DMS 273 treated with DMSO at 0.1 percent for 48 hours (cell line): ENCODE data around the gene CORO6.

Experiments used
- DNase-seq: peaks from one replicate; lab custom pipeline; 2025; lab: John Stamatoyannopoulos, UW

The CORO6 gene

GRCh38 chr17:29577001-29577370 is 45.7 kb downstream of the CORO6 start:
- DNase-seq, result no peak

GRCh38 chr17:29576214-29577000 is 46.3 kb downstream of the CORO6 start:
- no peak for DNase-seq

GRCh38 chr17:29575511-29576213 is 47.0 kb downstream of the CORO6 start:
- DNase-seq, result no peak

GRCh38 chr17:29574732-29575510 is 47.8 kb downstream of the CORO6 start:
- no peak for DNase-seq

GRCh38 chr17:29573871-29574731 is 48.6 kb downstream of the CORO6 start:
- no peak for DNase-seq

GRCh38 chr17:29573558-29573869 is 49.2 kb downstream of the CORO6 start:
- DNase-seq, result no peak

GRCh38 chr17:29572691-29573557 is 49.8 kb downstream of the CORO6 start:
- no peak for DNase-seq

GRCh38 chr17:29571883-29572681 is 50.6 kb downstream of the CORO6 start:
- DNase-seq, result no peak

- no peak for DNase-seq
These were observed 51.2 kb downstream of the CORO6 start for GRCh38 chr17:29571486-29571882.

GRCh38 chr17:29570521-29570920 is 52.2 kb downstream of the CORO6 start:
- no peak for DNase-seq

GRCh38 chr17:29569245-29569950 is 53.3 kb downstream of the CORO6 start:
- DNase-seq, result no peak

- peak; percentile 81 for DNase-seq
These were observed 54.1 kb downstream of the CORO6 start, which contains the start of gene TP53I13 for GRCh38 chr17:29568331-29569244. TSS of gene TP53I13 (plus strand) at chr17:29568701. CDS start at chr17:29568759, 58 bp downstream.

- peak; percentile 53 for DNase-seq
These were observed 55.0 kb downstream of the CORO6 start for GRCh38 chr17:29567554-29568330.

GRCh38 chr17:29567304-29567553 is 55.5 kb downstream of the CORO6 start:
- no peak for DNase-seq

GRCh38 chr17:29566473-29567303 is 56.0 kb downstream of the CORO6 start, which contains the start of gene ABHD15:
TSS of gene ABHD15 (minus strand) at chr17:29567037. CDS start at chr17:29566966, 71 bp downstream.
- DNase-seq, result peak; percentile 24

GRCh38 chr17:29565643-29566472 is 56.9 kb downstream of the CORO6 start:
- DNase-seq, result no peak
